ENCODE measurements around the gene ADA.
"Not testable (repeated sequence)": the region's sequence is repeated elsewhere in the genome, so short reads cannot be mapped to it uniquely, and the experiment has no call there.

Gene ADA

DNA sequence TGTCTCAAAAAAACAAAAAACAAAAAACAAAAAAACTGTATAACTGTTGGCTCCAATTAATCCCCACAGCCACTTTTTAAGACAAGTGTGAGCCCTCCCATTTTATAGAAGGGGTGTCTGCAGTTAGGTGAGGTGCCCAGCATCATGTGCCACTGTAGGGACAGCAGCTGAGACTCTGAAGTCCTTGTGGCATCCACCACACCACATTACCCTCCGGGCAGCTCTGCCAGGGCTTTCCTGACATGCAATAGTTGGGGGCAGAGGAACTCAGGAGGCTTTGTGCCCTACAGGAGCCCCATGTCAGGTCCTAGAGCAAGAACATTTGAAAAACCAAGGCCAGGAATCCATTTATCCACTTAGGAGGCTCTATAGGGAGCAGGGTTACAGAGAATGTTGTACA, 51.8 kb downstream of the ADA start:
- no peak for DNase-seq (ENCODE audit: low read depth)

DNA sequence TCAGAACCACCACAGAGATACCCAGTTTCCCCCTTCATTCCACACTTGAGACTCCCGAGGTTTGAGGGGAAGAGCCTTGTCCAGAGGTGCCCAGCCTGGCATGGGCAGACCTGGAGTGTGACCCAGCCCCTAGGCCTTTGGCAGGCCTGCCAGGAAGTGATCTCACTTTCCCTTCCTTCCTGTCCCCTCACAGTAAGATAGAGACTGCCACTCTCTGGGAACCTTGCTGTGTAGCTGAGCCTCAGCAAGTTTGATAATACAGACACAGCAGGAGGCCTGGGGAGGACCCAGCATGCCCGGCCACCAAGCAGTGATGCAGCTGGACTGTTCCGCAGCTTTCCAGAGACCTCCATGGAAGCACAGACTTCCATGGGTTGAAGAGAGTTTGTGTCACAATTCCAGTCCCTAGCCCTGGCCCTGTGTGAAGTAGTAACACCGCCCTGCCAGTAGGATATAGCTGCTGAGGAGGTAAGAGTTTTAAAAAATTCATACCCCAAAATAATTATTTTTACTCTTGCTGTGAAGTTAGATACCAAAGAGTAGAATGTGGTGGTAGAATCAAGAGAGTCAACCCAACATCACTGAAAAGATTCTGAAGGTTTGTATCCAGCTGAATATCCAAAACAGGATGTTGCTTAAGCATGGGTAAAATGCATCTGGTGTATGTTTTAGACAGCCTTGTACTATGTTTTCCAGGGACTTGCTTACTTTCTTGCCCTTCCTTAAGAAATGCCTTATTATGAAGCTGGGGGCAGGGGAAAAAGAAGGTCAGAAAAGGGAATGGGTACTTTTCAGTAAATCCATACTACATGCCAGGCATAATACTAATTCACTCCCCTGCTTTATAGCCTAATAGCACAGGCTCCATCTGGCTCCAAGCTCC, 52.8 kb downstream of the ADA start:
- DNase-seq (ENCODE audit: low read depth) = no peak

DNA sequence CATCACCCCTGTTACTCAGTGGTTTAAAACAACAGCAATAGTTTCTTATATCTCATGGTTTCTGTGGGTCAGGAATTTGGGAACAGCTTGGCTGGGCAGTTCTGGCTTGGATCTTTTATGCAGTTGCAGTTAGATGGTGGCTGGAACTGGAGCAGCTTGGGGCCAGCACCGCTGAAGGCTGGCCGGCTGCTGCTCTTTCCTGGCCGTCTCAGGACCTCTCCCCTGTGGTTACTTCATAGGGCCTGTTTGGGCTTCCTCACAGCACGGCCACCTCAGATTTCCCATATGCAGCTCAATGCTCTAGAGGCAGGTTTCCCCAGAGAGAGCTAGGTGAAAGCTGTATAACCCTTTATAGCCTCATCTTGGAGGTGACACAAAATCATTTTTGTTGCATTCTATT, 53.6 kb downstream of the ADA start:
- no peak for DNase-seq (ENCODE audit: low read depth)

DNA sequence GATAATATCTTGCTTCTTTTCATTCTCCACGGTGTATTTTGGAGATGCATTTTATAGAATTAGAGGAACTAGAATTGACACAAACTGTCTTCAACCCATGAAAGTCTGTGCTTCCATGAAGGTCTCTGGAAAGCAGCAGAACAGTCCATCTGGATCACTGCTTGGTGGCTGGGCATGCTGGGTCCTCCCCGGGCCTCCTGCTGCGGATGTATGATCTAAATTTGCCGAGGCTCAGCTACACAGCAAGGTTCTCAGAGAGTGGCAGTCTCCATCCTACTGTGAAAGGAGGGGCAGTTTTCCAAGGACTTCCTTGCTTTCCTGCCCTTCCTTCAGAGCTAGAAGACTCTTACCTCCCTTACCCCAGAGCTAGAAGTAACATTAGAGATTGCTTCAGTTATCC, 54.0 kb downstream of the ADA start:
- no peak for DNase-seq (ENCODE audit: low read depth)

DNA sequence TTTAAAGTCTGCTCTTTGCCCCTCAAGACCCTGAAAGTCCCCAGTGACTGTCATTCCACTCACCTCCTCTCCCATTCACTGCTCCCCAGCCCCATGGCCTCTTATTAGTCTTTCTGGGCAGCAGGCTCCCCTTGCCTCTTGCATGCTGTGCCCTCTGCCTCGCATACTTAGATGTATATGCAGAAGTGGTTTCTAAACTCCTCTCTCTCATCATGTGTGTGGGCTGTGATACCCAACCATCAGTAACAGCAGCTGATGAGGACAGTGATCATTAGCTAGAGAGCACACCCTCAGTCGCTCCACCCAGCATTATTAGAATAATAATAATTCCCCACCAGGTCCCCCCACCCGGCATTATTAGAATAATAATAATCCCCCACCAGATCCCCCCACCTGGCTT, 54.6 kb downstream of the ADA start:
- DNase-seq (ENCODE audit: low read depth) = no peak

DNA sequence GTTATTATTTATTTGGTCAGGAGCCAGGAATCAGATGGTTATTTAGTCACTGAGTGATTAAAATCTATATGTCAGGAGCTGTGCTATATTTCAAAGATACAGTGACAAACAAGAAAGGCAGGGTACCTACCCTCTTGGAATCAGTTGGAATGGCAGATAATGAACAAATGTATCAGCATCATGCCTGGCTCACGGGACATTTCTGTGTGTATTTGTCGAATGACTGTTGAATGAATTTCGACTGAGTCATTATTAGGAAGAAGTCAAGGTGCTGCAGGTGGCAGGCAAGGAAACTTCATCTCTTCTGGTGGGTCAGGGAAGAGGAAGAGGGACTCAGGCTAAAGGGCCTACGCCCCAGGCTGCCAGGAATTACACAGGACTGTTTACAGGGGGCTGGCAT, 55.5 kb downstream of the ADA start:
- no peak for DNase-seq (ENCODE audit: low read depth)

DNA sequence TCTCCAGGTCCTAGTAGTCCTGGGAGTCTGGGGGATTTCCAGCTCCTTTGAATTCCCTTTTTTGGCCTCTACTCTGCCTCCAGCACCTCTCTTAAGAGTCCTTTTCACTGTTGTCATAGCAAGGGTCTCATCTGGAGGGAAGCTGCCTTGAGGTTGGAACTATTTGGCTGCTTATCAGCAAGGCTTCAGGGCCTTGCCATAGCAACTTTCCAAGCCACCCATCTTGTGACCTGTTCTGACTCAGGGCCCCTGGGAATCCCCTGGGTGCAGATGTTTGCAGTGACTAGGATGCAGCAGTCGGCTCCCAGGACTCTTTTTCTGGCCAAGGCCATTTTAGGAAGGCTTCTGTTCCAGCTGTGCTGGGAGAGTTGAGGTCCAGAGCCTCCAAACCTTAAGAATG, 56.8 kb downstream of the ADA start:
- no peak for DNase-seq (ENCODE audit: low read depth)

DNA sequence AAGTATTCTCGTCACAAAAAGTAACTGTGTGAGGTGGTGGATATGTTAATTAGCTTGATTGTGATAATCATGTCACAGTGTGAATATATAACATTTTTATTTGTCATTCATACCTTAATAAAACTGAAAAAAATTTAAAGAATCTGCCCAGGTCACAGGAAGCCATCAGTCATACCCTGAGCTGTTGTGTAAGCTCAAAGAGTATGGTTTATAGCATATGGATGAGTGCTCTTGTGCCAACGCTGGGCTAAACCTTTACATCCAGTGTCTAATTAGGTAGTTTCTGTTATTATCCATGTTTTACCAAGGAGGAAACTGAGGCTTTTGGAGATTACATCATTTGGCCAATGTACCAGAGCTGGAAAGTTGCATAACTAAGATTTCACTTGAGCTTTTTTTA, 57.7 kb downstream of the ADA start:
- no peak for DNase-seq (ENCODE audit: low read depth)

DNA sequence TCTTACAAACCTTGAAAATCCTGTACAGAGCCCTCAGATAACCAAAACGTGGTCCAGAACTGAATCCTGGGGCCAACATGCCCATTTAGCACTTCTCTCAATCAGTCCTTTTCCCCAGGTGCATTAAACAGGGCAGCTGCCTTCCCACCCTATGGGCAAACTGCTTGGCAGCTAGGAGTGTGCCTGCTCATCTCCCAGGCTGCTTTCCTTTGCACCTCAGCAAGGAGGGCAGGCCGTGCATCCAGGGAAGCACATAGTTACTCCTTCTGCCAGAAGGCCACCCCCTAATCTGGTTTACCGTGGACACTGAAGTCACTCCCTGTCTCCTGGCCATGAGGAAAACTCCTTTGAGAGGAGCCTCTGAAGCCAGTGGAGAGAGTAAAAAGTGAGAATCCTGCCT, 59.1 kb downstream of the ADA start:
- DNase-seq (ENCODE audit: low read depth) = no peak

DNA sequence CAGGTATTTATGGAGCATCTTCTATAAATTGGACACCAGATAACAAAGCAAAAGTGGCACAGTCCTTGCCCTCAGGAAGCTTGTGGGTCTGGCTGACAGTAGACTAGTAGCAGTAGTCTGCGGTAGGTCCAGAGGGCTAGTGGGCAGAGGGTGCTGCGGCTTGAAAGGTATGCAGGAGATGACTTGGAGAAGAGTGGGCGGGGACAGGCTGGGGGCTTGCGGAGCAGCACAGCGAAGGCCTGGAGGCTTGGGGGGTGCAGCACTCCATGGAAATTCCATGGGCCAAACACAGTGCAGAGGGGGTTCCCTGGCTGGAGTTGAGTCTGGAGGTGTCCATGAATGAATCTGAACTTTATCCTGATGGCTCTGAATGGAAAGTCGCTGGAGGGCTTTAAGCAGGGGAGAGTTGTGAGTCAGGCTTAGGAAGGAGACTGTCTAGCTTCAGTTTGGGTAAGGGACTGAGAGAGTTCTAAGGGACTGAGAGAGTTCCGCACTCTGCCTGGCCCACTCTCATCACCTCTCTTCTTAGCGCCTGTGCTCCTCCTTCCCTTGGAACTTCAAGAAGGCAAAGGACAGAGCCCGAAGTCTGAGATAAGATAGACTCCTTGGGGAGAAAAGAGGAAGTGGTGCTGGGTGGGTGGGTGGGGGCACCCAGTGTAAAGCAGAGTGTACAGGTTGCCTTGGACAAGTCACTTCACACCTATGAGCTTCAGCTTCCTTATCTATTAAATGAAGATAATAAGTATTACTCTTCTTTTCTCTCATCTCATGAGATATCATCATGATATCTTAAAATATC, 60.3 kb downstream of the ADA start:
- DNase-seq (ENCODE audit: low read depth) = no peak

DNA sequence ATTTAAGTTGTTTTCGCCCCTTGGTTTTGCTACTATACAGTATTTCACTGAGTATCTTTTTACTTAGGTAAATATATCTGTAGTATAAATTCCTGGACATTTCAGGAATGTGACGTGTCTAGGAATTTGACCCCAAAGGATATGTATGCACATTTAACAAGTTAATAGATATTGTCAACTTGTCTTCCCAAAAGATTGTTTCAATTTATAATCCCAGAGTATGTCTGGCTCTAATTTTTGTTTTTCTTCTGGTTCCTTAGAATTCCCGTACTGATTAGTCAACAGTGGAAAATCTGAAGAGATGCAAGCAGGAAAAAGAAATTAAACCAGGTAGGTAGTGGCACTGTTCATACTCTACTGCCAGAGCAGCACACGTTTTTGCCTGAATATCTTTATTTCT, 62.0 kb downstream of the ADA start:
- no peak for DNase-seq (ENCODE audit: low read depth)

DNA sequence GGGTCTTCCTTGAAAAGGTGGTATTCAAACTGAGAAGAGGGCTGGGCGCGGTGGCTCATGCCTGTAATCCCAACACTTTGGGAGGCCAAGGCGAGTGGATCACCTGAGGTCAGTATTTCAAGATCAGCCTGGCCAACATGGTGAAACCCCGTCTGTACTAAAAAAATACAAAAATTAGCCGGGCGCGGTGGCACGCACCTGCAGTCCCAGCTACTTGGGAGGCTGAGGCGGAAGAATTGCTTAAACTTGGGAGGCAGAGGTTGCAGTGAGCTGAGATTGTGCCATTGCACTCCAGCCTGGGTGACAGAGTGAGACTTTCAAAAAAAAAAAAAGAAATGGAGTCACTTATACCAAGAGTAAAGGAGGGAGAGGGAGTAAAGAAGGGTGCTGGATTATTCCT, 63.2 kb downstream of the ADA start:
- DNase-seq (ENCODE audit: low read depth) = not testable (repeated sequence)

DNA sequence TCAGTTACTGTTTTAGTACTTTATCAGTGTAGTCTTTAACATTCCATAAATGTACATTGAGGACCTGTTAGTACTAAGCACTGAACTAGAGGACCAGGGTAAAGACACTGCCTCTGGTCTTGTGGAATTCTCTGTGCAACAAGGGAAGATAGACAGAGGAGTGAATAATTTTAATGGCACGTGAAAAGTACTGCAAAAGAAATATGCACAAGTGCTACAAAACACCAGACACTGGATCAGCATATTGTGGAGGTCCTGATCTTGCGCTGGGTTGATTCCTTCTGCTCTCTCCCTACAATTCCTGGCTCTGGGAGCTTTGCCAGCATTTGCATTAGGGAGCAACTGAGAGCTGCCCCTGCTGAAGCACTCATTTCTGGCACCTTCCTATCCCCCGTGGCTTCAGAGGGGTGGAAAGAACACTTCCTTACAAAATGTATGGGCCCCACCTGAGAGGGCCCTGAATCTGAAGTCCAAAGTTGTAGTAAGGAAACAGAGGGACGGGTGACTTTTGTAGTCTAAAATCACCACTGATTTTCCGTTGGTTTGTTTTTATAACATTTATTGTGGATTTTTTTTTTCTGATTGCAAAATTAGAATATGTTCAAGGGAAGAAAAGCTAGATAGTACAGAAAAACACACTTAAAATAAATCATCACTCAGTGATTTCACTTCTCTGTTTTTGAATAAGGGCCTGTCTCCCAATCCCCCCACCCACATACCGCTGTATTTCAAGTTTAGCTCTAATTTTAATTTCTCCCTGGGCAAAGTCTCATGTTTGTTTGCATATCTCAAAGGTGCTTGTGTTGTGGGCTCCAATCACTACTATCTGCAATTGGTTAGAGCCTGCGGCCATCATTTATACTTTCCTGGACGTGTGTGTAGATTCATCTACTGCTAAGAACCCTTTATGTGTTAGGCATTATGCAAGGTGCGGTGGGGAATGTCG, 64.2 kb downstream of the ADA start:
- no peak for DNase-seq (ENCODE audit: low read depth)

DNA sequence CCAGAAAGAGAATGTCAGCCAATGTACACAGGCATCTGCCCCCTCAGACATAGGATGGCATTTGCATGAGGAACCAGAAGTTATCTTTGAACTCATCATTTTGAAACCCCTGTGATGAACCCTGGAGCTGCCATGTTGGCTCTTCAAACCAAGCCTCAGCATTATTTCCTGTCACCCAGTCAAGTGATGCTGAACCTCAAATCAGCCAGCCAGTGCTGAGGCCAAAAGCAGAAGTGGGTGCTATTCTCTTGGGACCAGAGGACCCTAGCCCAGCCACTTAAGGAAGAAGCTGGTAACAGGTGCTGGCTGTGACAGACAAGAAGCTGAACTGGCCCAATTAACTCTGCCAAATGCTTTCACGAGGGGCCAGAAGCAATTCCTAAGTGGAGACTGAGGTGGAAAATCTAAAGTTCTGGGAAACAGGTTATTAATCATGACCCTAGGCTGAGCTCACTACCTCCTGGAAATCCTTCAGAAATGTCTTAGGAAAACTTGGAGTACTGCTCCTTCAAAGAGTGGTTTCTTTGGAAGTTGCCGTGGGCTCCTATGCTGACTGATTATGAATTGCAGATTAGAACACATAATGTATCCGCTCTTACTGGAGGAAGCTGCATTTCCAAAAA, 65.1 kb downstream of the ADA start:
- no peak for DNase-seq (ENCODE audit: low read depth)

DNA sequence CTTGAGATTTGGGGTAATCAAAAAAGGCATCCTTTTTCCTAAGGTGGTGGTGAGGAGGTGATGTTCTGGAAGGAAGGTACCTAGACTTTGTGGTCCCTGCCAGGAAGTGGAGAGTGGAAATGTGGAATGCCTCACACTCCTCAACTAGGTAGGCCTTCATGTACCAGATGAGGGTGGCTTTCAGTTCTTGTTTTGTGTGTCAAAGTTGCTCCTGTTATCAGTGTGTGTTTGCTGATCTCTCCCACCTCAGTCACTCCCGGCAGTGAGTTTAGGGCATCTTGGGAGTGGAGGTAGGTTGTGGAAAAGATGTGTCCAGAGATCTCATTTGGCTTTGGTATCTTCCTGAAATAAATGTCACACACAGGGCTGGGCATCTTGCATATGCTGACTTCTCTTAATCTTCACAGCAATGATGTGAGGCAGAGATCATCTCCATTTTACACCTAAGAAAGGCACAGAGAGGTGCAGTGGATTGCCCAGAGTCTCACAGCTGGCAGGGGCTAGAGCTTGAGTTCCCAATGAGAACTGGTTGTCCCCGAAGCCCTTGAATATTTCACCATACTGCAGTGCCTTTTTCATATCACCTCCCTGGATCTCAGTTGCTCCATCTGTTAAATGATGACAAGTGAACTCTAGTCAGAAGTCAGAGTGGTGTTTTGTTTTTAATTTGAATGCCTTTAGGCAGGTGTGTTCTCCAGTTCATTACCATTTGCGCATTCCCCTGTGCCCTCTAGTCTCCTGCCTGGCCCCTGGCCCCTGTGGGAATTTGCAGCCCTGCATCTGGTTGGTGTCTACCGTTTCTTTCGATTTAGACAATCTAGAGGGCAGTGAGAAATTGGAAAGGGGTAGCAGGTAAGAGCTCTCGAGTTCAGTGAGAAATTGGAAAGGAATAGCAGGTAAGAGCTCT, 66.2 kb downstream of the ADA start:
- no peak for DNase-seq (ENCODE audit: low read depth)

DNA sequence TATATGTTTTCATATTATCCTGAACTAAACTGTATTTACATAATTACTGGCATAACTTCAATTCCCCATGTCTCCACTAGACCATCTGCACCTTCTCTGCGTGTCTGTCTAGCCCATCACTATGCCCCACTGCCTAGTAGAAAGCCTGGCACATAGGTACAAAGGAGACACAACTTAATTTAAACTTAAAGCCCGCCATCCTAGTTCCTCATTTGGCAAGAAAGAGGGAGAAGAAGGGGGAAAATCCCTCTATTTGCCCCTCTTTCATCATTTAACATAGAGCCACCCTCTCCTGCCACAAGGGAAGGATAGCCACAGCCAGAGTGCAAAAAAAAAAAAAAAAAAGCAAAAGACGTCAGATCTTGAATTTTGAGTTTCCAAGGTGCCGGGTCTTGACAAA, 67.3 kb downstream of the ADA start:
- DNase-seq (ENCODE audit: low read depth) = no peak

DNA sequence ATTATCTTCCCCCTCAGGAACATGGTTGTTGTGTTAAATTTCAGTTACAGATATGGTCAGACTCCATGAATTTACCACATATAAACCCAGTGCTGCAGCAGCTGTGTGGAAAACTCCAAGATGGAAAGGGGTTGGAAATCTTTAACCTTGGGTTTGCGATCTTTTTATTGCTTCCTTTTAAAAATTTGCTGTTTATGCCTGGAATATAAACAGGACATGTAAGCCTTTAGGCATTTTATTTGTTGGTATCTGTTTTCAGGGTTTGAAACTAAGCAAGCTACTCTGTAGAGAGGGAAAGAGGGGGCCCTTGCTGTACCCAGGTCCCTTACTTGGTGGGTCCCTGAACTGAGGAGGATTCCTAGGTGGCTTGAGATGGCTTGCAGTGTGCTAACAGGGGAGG, 68.3 kb downstream of the ADA start:
- no peak for DNase-seq (ENCODE audit: low read depth)

DNA sequence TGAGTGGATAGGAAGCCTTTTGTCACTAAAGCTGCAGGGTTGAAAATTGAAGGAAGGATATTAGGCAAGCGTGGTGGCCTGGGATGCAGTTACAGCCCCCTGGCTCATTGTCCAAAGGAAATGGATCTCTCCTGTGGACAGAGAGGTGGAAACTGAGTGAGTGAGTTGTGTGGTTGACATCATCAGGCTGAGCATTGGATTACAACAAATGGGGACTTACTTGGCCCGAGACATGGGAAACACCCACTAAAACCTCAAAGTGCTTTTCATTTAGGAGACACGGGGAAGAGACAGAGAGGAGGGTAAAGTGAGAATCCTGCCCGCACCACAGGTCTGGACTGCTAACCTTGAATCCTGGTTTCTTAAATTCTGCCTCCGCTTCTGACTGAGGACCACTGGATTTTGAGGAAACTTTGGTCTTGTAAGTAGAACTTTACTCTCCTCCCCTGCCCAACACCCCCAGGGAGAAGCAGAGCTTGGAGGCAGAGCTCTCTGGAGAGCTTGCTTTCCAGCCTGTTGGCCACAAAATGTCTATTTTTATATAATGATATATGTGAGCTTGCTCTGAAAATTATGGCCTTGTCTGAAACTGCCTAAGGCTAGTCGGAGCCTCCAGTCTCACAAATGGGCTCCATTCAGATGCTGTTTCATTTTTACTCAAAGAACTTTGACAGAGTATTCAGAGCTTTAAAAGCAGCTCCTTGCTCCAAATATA, 69.0 kb downstream of the ADA start, which contains the start of gene PKIG:
Gene PKIG, plus strand, starts transcription at position 269 of the 715 bp plus-strand sequence. CDS start 31,978 bp downstream, outside the sequence.
- no peak for DNase-seq (ENCODE audit: low read depth)

DNA sequence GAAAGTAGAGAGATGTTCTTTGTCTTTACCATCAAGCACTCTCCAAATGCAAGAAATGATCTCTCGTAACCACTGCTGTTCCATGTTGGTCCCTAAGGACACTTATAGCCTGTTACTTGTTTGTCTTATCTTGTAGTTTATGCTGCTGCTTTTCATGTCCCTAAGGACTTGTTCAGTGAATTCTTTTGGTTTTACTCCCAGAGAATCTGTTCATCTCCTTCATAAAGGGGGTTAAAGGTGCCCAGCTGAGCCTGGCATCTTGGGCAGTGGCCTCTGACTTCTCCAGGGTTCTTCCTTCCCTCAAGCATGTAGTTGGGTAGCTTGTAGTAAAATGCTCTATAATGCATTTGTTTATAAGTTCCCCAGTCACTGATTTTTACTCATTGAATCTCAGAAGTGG, 70.0 kb downstream of the ADA start:
- no peak for DNase-seq (ENCODE audit: low read depth)

All from stimulated activated CD4-positive, alpha-beta T cell treated with anti-CD3 and anti-CD28 coated beads, Interleukin-2, amount 100 ng/mL, for 4 hours (primary cell).